SK-N-SH (cell line): ENCODE measurements around the gene DENND6A. TPM values are rescaled to one million over a fixed set of nuclear protein-coding genes. Genes with fewer than 3 reads are reported as not detected.

Source experiments
- CTCF ChIA-PET: fragments of 300-600, 350-600 bp; formaldehyde crosslinking; extraction: SDS; loops from one replicate; lab custom pipeline; 2021; lab: Yijun Ruan, JAX
- POLR2A ChIA-PET: fragments of 350-600 bp; sonication (Branson Sonifier 250); formaldehyde crosslinking; extraction: SDS; loops from one replicate; lab custom pipeline; 2020; ENCODE audit warnings: antibody characterized with exemption, inconsistent platforms; lab: Yijun Ruan, JAX
- DNase-seq: peaks from one replicate; pipeline ENCODE4 v3.0.0; 2012
- H2AFZ ChIP-seq: fragments of 200-600 bp; sonication (generic); 2 replicates; pipeline ENCODE4 v1.8.1; 2016; ENCODE audit warnings: antibody characterized with exemption, mild to moderate bottlenecking, low read depth
- H3F3A ChIP-seq: fragments of 200-600 bp; sonication (generic); replicated peaks from 2 replicates; pipeline ENCODE3; 2016; ENCODE audit warnings: antibody characterized with exemption, mild to moderate bottlenecking; ENCODE audit not compliant: insufficient read depth
- H3K27ac ChIP-seq, 2 experiments: fragments of 200-500 bp in 1 of 2; fragments of 200-600 bp in 1 of 2; sonication (Bioruptor generic) in 1 of 2; sonication (generic), shearing (Covaris generic) in 1 of 2; 2 replicates each; pipeline versions ENCODE4 v1.5.1 to v1.6.1; 2014 to 2016; ENCODE audit warnings: low read depth in 2 of 2, inconsistent platforms in 1 of 2, low read length in 1 of 2, mild to moderate bottlenecking in 1 of 2, mixed read lengths in 1 of 2
- H3K27me3 ChIP-seq: fragments of 200-600 bp; sonication (generic), shearing (Covaris generic); 2 replicates; pipeline ENCODE4 v1.6.1; 2016; ENCODE audit warnings: mixed run types; ENCODE audit not compliant: insufficient read depth
- H3K36me3 ChIP-seq, 2 experiments: fragments of 200-500 bp in 1 of 2; fragments of 200-600 bp in 1 of 2; sonication (Bioruptor generic) in 1 of 2; sonication (generic) in 1 of 2; replicated peaks in 1 of 2; 2 replicates each; pipeline versions ENCODE3 to v1.5.1; 2014 to 2016; ENCODE audit warnings: low read length in 1 of 2, mild to moderate bottlenecking in 1 of 2; ENCODE audit not compliant: insufficient read depth in 2 of 2, control insufficient read depth in 1 of 2
- H3K4me1 ChIP-seq, 2 experiments: fragments of 200-500 bp in 1 of 2; fragments of 200-600 bp in 1 of 2; sonication (Bioruptor generic) in 1 of 2; sonication (generic), shearing (Covaris generic) in 1 of 2; 2 replicates each; pipeline versions ENCODE4 v1.5.1 to v1.6.1; 2014 to 2016; ENCODE audit warnings: low read depth in 1 of 2, low read length in 1 of 2, mixed run types in 1 of 2; ENCODE audit not compliant: insufficient read depth in 2 of 2, control insufficient read depth in 1 of 2
- H3K4me2 ChIP-seq: fragments of 200-600 bp; sonication (generic), shearing (Covaris generic); 2 replicates; pipeline ENCODE4 v1.6.1; 2017; ENCODE audit warnings: mixed run types
- H3K4me3 ChIP-seq, 2 experiments: fragments of 200-500 bp in 1 of 2; fragments of 200-600 bp in 1 of 2; sonication (Bioruptor generic) in 1 of 2; sonication (generic), shearing (Covaris generic) in 1 of 2; 2 replicates each; pipeline versions ENCODE4 v1.5.1 to v1.8.1; 2014 to 2016; ENCODE audit warnings: low read depth in 2 of 2, inconsistent platforms in 1 of 2, low read length in 1 of 2, mild to moderate bottlenecking in 1 of 2, mixed read lengths in 1 of 2, moderate library complexity in 1 of 2
- H3K79me2 ChIP-seq: fragments of 200-600 bp; sonication (generic); 2 replicates; pipeline ENCODE4 v1.8.1; 2017; ENCODE audit warnings: mild to moderate bottlenecking; ENCODE audit not compliant: insufficient read depth
- H3K9ac ChIP-seq: fragments of 200-600 bp; sonication (generic); 2 replicates; pipeline ENCODE4 v1.6.1; 2017; ENCODE audit warnings: mixed run types
- H3K9me2 ChIP-seq: fragments of 200-600 bp; sonication (generic); 2 replicates; pipeline ENCODE4 v1.6.1; 2017; ENCODE audit warnings: mixed run types
- H3K9me3 ChIP-seq: fragments of 200-600 bp; sonication (generic); 2 replicates; pipeline ENCODE4 v1.6.1; 2017; ENCODE audit warnings: mixed run types, mild to moderate bottlenecking, moderate library complexity
- H4K20me1 ChIP-seq: fragments of 200-600 bp; sonication (generic); 2 replicates; pipeline ENCODE4 v1.6.1; 2017; ENCODE audit warnings: mild to moderate bottlenecking, mixed run types; ENCODE audit not compliant: insufficient read depth
- EP300 ChIP-seq, 2 experiments: IDR thresholded peaks; 2 replicates each; pipeline versions ENCODE4 v1.4.0 to v1.6.1; 2012; ENCODE audit warnings: borderline replicate concordance in 1 of 2, low read depth in 1 of 2, low read length in 1 of 2
- FOSL2 ChIP-seq: IDR thresholded peaks from 2 replicates; pipeline ENCODE4 v1.4.0; 2012; ENCODE audit warnings: low read depth, mild to moderate bottlenecking, moderate library complexity, borderline replicate concordance
- GATA2 ChIP-seq: sonication (generic); formaldehyde crosslinking; IDR thresholded peaks from 2 replicates; pipeline ENCODE4 v1.5.0; 2020; ENCODE audit warnings: mild to moderate bottlenecking, missing genetic modification reagents
- MEF2A ChIP-seq: IDR thresholded peaks from 2 replicates; pipeline ENCODE4 v1.4.0; 2012; ENCODE audit warnings: low read depth, borderline replicate concordance
- POLR2AphosphoS5 ChIP-seq: IDR thresholded peaks from 2 replicates; pipeline ENCODE4 v1.6.1; 2012; ENCODE audit warnings: low read depth, low read length
- RAD21 ChIP-seq: IDR thresholded peaks from 2 replicates; pipeline ENCODE4 v1.6.1; 2012; ENCODE audit warnings: mild to moderate bottlenecking, low read length
- RXRA ChIP-seq: IDR thresholded peaks from 2 replicates; pipeline ENCODE4 v1.4.0; 2012; ENCODE audit warnings: low read depth, mild to moderate bottlenecking, borderline replicate concordance
- SIN3A ChIP-seq: IDR thresholded peaks from 2 replicates; pipeline ENCODE4 v1.6.1; 2012; ENCODE audit warnings: low read depth, mild to moderate bottlenecking, low read length, moderate library complexity, borderline replicate concordance
- SMC3 ChIP-seq: IDR thresholded peaks from 2 replicates; pipeline ENCODE4 v1.6.1; 2012; ENCODE audit warnings: low read depth, low read length, improper control_type of control experiment
- TAF1 ChIP-seq: IDR thresholded peaks from 2 replicates; pipeline ENCODE4 v1.6.1; 2012; ENCODE audit warnings: low read depth, mild to moderate bottlenecking, low read length, moderate library complexity, borderline replicate concordance
- TEAD4 ChIP-seq: IDR thresholded peaks from 2 replicates; pipeline ENCODE4 v1.4.0; 2012; ENCODE audit warnings: mild to moderate bottlenecking, borderline replicate concordance; ENCODE audit not compliant: insufficient read depth
- YY1 ChIP-seq: IDR thresholded peaks from 2 replicates; pipeline ENCODE4 v1.4.0; 2012; ENCODE audit warnings: low read depth, mild to moderate bottlenecking
- WGBS: methylation state at CpG from one replicate; pipeline ENCODE4 v1.1.6; 2017; ENCODE audit warnings: low lambda C conversion rate; 5-methylcytosine and 5-hydroxymethylcytosine counted together
- polyA plus RNA-seq, 3 experiments: library from polyadenylated mRNA; depleted of rRNA; stranded (reverse); fragments of >200 nt; gene quantifications; 2 replicates each; pipeline ENCODE4 v1.2.3, GENCODE V29; 2012
- TF ChIP-seq, protein P1 (sequence below): IDR thresholded peaks from 2 replicates; pipeline ENCODE4 v1.4.0; 2012; ENCODE audit warnings: low read depth
- TF ChIP-seq, protein P2 (sequence below): IDR thresholded peaks from 2 replicates; pipeline ENCODE4; 2012
- TF ChIP-seq, protein P3 (sequence below): IDR thresholded peaks from 2 replicates; pipeline ENCODE4 v1.6.1; 2012; ENCODE audit warnings: mild to moderate bottlenecking, low read depth, low read length, moderate library complexity
- TF ChIP-seq, protein P4 (sequence below): IDR thresholded peaks from 2 replicates; pipeline ENCODE4 v1.4.0; 2012; ENCODE audit warnings: low read depth, borderline replicate concordance

Gene DENND6A
- polyA plus RNA-seq, 1 of the 3 experiments (the other 2 are of a cell fraction): 5.8 TPM

DNA sequence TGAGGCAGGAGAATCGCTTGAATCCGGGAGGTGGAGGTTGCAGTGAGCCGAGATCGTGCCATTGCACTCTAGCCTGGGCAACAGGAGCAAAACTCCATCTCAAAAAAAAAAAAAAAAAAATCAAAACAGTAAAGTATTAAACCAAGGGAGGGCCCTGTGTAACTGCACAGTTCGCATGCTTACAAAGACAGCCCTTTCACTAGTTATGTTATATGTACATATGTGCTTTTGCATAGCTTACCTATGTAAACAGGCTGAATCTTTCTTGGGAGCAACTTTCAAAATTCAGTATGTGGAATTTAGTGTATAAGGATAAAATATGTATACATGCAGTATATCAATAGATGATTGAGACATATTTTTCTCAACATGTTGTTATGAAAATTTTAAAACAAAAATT lies 47.1 kb upstream of the DENND6A start:
- Histone ChIP-seq H3K4me3 (no peak overlapping the region), H3K27ac (no peak overlapping the region), H3K36me3 (no peaks in the 10 kb centered on the region), H4K20me1 (no peaks in the 10 kb centered on the region), H3K79me2 (no peaks in the 10 kb centered on the region), H3F3A (peaks cover 4% of the 10 kb centered on the region), H2AFZ (no peak overlapping the region), H3K4me2 (no peak overlapping the region), H3K9ac (no peak overlapping the region), H3K9me2 (no peaks in the 10 kb centered on the region), H3K27me3 (no peaks in the 10 kb centered on the region), H3K4me1 (no peaks in the 10 kb centered on the region), H3K9me3 (no peaks in the 10 kb centered on the region)
- 99% methylated on average over 5 of the region's 5 CpGs for WGBS
- TF ChIP-seq, protein P1, sequence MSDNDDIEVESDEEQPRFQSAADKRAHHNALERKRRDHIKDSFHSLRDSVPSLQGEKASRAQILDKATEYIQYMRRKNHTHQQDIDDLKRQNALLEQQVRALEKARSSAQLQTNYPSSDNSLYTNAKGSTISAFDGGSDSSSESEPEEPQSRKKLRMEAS: no peak
- TF ChIP-seq RXRA (no peak), RAD21 (no peak), YY1 (no peak), FOSL2 (no peak)
- POLR2A ChIA-PET: no interaction called here
- no peak for DNase-seq
- CTCF ChIA-PET: no interaction called here

DNA sequence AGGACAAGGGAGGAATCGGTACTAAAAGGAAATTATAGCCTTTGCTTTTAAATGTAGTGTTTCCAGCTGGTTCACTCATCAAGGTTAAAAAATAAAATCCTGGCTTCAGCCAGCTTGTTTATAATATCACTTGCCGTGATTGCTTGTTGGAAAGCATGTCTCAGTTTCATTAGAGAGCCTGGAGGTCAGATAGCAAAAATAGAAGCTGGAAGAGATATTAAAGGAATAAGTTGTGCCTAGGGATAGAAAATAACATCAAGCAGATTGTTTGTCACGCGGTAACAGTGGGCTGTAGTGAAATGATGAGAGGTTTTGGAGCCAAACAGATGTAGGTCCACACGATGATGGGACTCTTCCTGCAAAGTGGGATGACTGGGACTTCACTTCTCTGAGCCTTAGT lies 45.5 kb upstream of the DENND6A start:
- WGBS: 86% methylated on average over 5 of the region's 5 CpGs
- ChIA-PET CTCF (no interaction called here), POLR2A (no interaction called here)
- no peaks in the 10 kb centered on the region for H3K79me2 ChIP-seq
- TF ChIP-seq GATA2 (CRISPR knock-in tag) (no peak), EP300 (IDR thresholded peaks at IDR 0.05; ENCODE audit: borderline replicate concordance in 1 of 2, low read depth in 1 of 2, low read length in 1 of 2) (no peak), SMC3 (no peak), POLR2AphosphoS5 (no peak)
- TF ChIP-seq, all 33 proteins: peak for 0
- no peaks in the 10 kb centered on the region for H3K36me3 ChIP-seq
- no peak overlapping the region for H2AFZ ChIP-seq
- no peak overlapping the region for H3K9ac ChIP-seq
- H3K27ac ChIP-seq: no peak overlapping the region
- no peak overlapping the region for H3K4me2 ChIP-seq
- DNase-seq: no peak
- H3K4me3 ChIP-seq: no peak overlapping the region
- no peaks in the 10 kb centered on the region for H4K20me1 ChIP-seq
- H3K9me2 ChIP-seq: no peaks in the 10 kb centered on the region
- H3K27me3 ChIP-seq: no peaks in the 10 kb centered on the region
- no peaks in the 10 kb centered on the region for H3K9me3 ChIP-seq
- no peaks in the 10 kb centered on the region for H3K4me1 ChIP-seq
- peaks cover 4% of the 10 kb centered on the region for H3F3A ChIP-seq

DNA sequence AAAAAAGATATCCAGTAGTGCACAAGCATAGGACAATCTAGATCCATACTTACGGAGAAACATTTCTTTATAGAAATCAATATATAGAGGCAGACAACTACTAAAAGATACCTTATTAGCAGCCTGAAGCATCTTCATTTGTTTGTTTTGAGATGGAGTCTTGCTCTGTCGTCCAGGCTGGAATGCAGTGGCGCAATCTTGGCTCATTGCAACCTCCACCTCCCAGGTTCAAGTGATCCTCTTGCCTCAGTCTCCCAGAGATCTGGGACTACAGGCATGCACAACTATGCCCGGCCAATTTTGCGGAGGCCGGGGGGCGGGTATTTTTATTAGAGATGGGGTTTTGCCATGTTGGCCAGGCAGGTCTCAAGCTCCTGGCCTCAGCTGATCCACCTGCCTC lies 45.0 kb upstream of the DENND6A start:
- H3K9me2 ChIP-seq: no peaks in the 10 kb centered on the region
- ChIA-PET POLR2A (no interaction called here), CTCF (no interaction called here)
- no peak overlapping the region for H3K4me2 ChIP-seq
- no peaks in the 10 kb centered on the region for H3K36me3 ChIP-seq
- no peak for DNase-seq
- H3K79me2 ChIP-seq: no peaks in the 10 kb centered on the region
- no peaks in the 10 kb centered on the region for H3K4me1 ChIP-seq
- H3K27me3 ChIP-seq: no peaks in the 10 kb centered on the region
- H2AFZ ChIP-seq: no peak overlapping the region
- H3K9me3 ChIP-seq: no peaks in the 10 kb centered on the region
- peaks cover 4% of the 10 kb centered on the region for H3F3A ChIP-seq
- WGBS: 79% methylated on average over 3 of the region's 7 CpGs
- no peaks in the 10 kb centered on the region for H4K20me1 ChIP-seq
- no peak overlapping the region for H3K9ac ChIP-seq
- H3K27ac ChIP-seq: no peak overlapping the region
- H3K4me3 ChIP-seq: no peak overlapping the region
- TF ChIP-seq TAF1 (no peak), TEAD4 (no peak), SMC3 (no peak), SIN3A (no peak), EP300 (IDR thresholded peaks at IDR 0.05; ENCODE audit: borderline replicate concordance in 1 of 2, low read depth in 1 of 2, low read length in 1 of 2) (no peak), MEF2A (no peak)
- TF ChIP-seq, protein P2, sequence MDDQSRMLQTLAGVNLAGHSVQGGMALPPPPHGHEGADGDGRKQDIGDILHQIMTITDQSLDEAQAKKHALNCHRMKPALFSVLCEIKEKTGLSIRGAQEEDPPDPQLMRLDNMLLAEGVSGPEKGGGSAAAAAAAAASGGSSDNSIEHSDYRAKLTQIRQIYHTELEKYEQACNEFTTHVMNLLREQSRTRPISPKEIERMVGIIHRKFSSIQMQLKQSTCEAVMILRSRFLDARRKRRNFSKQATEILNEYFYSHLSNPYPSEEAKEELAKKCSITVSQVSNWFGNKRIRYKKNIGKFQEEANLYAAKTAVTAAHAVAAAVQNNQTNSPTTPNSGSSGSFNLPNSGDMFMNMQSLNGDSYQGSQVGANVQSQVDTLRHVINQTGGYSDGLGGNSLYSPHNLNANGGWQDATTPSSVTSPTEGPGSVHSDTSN: no peak
- TF ChIP-seq, protein P3, sequence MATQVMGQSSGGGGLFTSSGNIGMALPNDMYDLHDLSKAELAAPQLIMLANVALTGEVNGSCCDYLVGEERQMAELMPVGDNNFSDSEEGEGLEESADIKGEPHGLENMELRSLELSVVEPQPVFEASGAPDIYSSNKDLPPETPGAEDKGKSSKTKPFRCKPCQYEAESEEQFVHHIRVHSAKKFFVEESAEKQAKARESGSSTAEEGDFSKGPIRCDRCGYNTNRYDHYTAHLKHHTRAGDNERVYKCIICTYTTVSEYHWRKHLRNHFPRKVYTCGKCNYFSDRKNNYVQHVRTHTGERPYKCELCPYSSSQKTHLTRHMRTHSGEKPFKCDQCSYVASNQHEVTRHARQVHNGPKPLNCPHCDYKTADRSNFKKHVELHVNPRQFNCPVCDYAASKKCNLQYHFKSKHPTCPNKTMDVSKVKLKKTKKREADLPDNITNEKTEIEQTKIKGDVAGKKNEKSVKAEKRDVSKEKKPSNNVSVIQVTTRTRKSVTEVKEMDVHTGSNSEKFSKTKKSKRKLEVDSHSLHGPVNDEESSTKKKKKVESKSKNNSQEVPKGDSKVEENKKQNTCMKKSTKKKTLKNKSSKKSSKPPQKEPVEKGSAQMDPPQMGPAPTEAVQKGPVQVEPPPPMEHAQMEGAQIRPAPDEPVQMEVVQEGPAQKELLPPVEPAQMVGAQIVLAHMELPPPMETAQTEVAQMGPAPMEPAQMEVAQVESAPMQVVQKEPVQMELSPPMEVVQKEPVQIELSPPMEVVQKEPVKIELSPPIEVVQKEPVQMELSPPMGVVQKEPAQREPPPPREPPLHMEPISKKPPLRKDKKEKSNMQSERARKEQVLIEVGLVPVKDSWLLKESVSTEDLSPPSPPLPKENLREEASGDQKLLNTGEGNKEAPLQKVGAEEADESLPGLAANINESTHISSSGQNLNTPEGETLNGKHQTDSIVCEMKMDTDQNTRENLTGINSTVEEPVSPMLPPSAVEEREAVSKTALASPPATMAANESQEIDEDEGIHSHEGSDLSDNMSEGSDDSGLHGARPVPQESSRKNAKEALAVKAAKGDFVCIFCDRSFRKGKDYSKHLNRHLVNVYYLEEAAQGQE: no peak
- TF ChIP-seq, protein P4, sequence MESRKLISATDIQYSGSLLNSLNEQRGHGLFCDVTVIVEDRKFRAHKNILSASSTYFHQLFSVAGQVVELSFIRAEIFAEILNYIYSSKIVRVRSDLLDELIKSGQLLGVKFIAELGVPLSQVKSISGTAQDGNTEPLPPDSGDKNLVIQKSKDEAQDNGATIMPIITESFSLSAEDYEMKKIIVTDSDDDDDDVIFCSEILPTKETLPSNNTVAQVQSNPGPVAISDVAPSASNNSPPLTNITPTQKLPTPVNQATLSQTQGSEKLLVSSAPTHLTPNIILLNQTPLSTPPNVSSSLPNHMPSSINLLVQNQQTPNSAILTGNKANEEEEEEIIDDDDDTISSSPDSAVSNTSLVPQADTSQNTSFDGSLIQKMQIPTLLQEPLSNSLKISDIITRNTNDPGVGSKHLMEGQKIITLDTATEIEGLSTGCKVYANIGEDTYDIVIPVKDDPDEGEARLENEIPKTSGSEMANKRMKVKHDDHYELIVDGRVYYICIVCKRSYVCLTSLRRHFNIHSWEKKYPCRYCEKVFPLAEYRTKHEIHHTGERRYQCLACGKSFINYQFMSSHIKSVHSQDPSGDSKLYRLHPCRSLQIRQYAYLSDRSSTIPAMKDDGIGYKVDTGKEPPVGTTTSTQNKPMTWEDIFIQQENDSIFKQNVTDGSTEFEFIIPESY: no peak
